ENCODE data around the gene PTK7.
"Not testable (repeated sequence)": the region's sequence is repeated elsewhere in the genome, so short reads cannot be mapped to it uniquely, and the experiment has no call there.

The PTK7 gene

DNA sequence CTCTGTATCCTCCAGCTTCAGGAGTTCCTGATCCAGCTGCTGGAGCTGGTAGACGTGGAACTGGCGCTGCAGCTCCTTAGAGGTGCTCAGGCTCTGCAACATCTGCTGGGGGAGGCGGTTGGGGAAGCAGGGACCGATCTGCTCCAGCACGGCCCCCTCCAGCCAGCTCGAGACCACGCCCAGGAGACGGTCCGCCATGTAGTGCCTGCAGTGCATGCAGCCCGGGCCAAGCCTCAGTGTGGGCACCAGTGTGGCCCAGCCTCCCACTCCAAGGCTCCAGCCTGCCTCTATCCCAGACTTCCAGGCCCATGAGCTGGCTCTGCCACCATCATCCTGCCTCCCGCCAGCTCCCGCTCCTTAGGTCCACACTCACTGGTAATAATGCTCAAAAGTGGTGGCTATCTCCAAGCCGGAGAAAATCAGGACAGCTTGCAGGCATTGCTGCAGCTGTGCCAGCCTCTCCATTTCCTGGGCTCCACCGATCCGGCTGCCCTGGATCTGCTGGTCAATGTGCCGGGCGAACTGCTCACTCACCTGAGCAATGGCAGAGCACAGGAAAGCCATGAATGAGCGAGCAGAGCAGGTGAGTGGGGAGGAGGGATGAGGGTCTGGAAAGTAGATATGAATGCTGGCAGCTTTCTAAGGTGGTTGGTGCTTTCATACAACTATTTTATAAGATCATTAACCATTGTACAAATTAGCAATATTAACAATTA, 35.4 kb upstream of the PTK7 start:
- TF ChIP-seq, protein P1, sequence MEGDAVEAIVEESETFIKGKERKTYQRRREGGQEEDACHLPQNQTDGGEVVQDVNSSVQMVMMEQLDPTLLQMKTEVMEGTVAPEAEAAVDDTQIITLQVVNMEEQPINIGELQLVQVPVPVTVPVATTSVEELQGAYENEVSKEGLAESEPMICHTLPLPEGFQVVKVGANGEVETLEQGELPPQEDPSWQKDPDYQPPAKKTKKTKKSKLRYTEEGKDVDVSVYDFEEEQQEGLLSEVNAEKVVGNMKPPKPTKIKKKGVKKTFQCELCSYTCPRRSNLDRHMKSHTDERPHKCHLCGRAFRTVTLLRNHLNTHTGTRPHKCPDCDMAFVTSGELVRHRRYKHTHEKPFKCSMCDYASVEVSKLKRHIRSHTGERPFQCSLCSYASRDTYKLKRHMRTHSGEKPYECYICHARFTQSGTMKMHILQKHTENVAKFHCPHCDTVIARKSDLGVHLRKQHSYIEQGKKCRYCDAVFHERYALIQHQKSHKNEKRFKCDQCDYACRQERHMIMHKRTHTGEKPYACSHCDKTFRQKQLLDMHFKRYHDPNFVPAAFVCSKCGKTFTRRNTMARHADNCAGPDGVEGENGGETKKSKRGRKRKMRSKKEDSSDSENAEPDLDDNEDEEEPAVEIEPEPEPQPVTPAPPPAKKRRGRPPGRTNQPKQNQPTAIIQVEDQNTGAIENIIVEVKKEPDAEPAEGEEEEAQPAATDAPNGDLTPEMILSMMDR (IDR thresholded peaks at IDR 0.05; ENCODE audit: unreplicated experiment in 3 of 3), result no peak
- Mint-ChIP-seq H3K4me1 (no peaks in the 10 kb centered on the region), H3K27me3 (ENCODE audit: low read depth) (no peaks in the 10 kb centered on the region), H3K36me3 (ENCODE audit: low read depth) (peaks cover 68% of the 10 kb centered on the region), H3K9me3 (no peaks in the 10 kb centered on the region), H3K27ac (no peak overlapping the region), H3K4me3 (no peak overlapping the region)

DNA sequence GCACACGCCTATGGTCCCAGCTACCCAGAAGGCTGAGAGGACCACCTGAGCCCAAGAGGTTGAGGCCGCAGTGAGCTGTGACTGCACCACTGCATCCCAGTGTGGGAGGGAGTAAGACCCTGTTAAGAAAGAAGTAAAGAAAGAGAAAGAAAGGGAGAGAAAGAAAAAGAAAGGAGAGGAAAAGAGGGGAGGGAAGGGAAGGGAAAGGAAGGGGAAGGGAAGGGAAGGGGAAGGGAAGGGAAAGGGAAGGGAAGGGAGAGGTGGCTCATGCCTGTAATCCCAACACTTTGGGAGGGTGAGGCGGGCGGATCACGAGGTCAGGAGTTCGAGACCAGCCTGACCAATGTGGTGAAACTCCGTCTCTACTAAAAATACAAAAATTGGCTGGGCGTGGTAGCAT, 34.6 kb upstream of the PTK7 start:
- not testable (repeated sequence) for H3K4me3 Mint-ChIP-seq; H3K27me3 Mint-ChIP-seq (ENCODE audit: low read depth); H3K9me3 Mint-ChIP-seq; H3K27ac Mint-ChIP-seq; H3K4me1 Mint-ChIP-seq
- peaks cover 72% of the 10 kb centered on the region for H3K36me3 Mint-ChIP-seq (ENCODE audit: low read depth)

DNA sequence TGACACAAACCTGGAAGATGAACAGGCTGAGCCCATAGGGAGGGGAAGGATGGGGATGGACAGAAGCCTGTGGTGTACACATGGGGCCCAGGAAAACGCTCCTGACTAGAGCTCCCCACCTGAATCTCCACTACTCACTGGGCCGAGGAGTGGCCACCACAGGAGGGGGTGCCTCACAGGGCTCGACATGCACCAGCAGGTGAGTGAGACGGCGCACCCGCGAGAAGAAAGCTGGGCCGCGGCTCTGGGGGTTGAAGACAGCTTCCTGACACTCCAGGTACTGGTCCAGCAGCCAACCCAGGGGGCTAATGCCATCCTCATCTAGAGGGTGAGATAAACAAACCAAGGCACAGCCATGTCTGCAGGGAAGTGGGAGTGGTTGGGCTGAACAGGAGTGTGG, 32.8 kb upstream of the PTK7 start:
- Mint-ChIP-seq H3K27ac (no peak overlapping the region), H3K4me3 (no peak overlapping the region), H3K27me3 (ENCODE audit: low read depth) (no peaks in the 10 kb centered on the region), H3K9me3 (no peaks in the 10 kb centered on the region), H3K36me3 (ENCODE audit: low read depth) (peaks cover 67% of the 10 kb centered on the region), H3K4me1 (no peaks in the 10 kb centered on the region)
- TF ChIP-seq, protein P1 (IDR thresholded peaks at IDR 0.05; ENCODE audit: unreplicated experiment in 3 of 3), result no peak

- Mint-ChIP-seq H3K4me3 (no peak overlapping the region), H3K4me1 (peaks cover 7% of the 10 kb centered on the region), H3K27me3 (ENCODE audit: low read depth) (no peaks in the 10 kb centered on the region), H3K36me3 (ENCODE audit: low read depth) (peaks cover 66% of the 10 kb centered on the region), H3K27ac (no peak overlapping the region), H3K9me3 (no peaks in the 10 kb centered on the region)
- TF ChIP-seq, protein P1 (IDR thresholded peaks at IDR 0.05; ENCODE audit: unreplicated experiment in 3 of 3), result no peak
Observed at GRCh38 chr6:43045371-43045930, 30.7 kb upstream of the PTK7 start.

GRCh38 chr6:43047998-43048397, 28.1 kb upstream of the PTK7 start:
- Mint-ChIP-seq H3K4me1 (peaks cover 31% of the 10 kb centered on the region), H3K27me3 (ENCODE audit: low read depth) (no peaks in the 10 kb centered on the region), H3K27ac (no peak overlapping the region), H3K9me3 (no peaks in the 10 kb centered on the region), H3K36me3 (ENCODE audit: low read depth) (peaks cover 64% of the 10 kb centered on the region), H3K4me3 (no peak overlapping the region)
- TF ChIP-seq, protein P1 (IDR thresholded peaks at IDR 0.05; ENCODE audit: unreplicated experiment in 3 of 3), result no peak

DNA sequence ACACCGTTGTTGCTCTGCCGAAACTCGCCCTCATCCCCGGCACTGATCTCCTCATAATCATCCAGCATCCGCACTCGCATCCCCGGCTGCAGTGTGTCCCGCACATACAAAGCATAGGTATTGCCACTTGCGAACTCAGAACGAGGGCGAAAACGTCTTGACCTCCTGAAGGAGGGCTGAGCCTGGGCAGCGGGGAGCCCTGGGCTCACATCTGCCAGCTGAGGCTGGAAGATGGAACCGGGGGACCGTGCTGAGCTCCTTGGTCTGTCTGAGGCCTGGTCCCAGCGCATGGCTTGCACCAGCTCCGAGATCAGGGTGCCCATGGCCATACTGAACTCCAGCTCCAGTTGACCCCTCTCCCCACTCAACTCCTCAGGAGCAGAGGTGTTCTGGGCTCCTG, 25.1 kb upstream of the PTK7 start:
- Mint-ChIP-seq H3K9me3 (no peaks in the 10 kb centered on the region), H3K27me3 (ENCODE audit: low read depth) (no peaks in the 10 kb centered on the region), H3K4me1 (peaks cover 41% of the 10 kb centered on the region), H3K4me3 (peak overlapping the region; percentile 18 to 98 (median 97)), H3K36me3 (ENCODE audit: low read depth) (peaks cover 61% of the 10 kb centered on the region), H3K27ac (peak overlapping the region in 2 of 3 experiments; percentile 2 to 50)
- TF ChIP-seq, protein P1 (IDR thresholded peaks at IDR 0.05; ENCODE audit: unreplicated experiment in 3 of 3), result no peak
